ENCODE data around the gene METAP1D. TPM values are rescaled to one million over a fixed set of nuclear protein-coding genes. Genes with fewer than 3 reads are reported as not detected.

The METAP1D gene
- 2.2 and 10.4 TPM in 2 replicates for total RNA-seq (ENCODE audit: low replicate concordance)
- long read RNA-seq, partial matches to known transcripts, result 0 of 2 reads
- long read RNA-seq, other reads (novel, unspliced or antisense), result 0 of 2 reads

DNA sequence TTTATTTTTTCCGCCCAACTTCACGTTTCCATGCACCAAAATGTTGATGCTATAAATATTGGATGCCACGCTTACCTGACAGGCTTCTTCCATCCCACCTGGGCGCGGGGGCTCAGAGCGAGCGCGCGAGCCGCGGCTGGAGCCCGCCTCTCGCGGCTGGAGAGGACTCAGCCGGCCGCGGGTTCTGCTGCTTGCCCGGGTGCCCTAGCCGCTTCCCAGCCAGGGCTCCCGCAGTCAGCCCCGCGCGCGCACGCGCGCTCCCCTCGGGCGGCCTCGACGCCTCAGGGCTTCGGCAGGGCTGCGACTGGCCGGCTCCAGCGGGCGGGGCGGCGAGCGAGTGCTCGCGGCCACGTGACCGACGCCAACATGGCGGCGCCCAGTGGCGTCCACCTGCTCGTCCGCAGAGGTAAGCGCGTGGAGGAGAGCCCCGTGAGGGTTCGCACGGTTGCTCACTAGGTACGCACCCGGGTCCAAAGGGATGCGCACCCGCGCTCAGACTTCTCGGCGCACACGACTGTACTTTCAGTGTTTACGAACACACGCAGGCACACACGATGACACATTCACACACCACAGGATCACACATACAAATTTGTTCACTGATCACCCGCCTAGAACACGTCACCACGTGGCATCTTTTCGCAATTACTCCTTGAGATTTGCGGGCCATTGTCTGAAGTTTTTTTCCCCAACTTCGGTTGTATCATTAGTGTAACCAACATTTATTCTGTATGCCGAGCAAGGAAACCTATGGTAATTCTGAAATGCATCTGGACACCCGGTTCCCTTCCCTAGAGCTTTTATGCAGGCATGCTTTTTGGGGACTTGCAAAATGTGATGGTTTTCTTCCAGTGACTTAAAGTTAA, at the start of gene METAP1D:
Gene METAP1D, plus strand, starts transcription at position 350 of the 866 bp plus-strand sequence. Its CDS starts 17 bp downstream, at position 367.
- DNase-seq (ENCODE audit: extremely low spot score, unreplicated experiment), result peak; percentile 95
- Mint-ChIP-seq H3K9me3 (no peaks in the 10 kb centered on the region), H3K36me3 (no peaks in the 10 kb centered on the region), H3K27me3 (peaks cover 29% of the 10 kb centered on the region), H3K4me3 (peak within 1 kb of the TSS; percentile 96), H3K4me1 (ENCODE audit: unreplicated experiment) (peaks cover 19% of the 10 kb centered on the region), H3K27ac (peak within 1 kb of the TSS; percentile 92)
- TF ChIP-seq, protein P1, sequence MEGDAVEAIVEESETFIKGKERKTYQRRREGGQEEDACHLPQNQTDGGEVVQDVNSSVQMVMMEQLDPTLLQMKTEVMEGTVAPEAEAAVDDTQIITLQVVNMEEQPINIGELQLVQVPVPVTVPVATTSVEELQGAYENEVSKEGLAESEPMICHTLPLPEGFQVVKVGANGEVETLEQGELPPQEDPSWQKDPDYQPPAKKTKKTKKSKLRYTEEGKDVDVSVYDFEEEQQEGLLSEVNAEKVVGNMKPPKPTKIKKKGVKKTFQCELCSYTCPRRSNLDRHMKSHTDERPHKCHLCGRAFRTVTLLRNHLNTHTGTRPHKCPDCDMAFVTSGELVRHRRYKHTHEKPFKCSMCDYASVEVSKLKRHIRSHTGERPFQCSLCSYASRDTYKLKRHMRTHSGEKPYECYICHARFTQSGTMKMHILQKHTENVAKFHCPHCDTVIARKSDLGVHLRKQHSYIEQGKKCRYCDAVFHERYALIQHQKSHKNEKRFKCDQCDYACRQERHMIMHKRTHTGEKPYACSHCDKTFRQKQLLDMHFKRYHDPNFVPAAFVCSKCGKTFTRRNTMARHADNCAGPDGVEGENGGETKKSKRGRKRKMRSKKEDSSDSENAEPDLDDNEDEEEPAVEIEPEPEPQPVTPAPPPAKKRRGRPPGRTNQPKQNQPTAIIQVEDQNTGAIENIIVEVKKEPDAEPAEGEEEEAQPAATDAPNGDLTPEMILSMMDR (conservative IDR thresholded peaks at IDR 0.05), result no peak

DNA sequence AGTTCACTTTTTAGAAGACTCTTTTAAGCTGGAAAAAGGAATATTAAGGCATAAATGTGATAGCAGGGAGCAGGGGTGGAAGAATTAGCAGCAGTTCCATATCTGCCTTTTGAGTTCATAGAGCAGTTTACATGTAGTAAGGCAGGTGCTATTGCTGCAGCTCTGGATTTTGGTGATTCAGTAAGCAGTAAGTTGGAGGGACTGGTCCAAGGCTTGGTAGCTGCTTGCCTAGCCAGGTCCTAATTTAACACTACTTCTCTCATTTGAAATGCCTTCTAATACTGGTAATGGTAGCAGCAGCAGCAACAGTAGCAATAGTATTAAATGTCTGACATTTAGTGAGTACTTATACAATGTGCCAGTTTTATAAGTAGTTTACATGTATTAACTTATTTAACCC, 47.5 kb upstream of the METAP1D start:
- TF ChIP-seq, protein P1 (conservative IDR thresholded peaks at IDR 0.05), result no peak
- Mint-ChIP-seq H3K27ac (no peak overlapping the region), H3K4me1 (ENCODE audit: unreplicated experiment) (no peaks in the 10 kb centered on the region), H3K36me3 (peaks cover 22% of the 10 kb centered on the region), H3K27me3 (no peaks in the 10 kb centered on the region), H3K9me3 (no peaks in the 10 kb centered on the region), H3K4me3 (no peak overlapping the region)
- no peak for DNase-seq (ENCODE audit: extremely low spot score, unreplicated experiment)

DNA sequence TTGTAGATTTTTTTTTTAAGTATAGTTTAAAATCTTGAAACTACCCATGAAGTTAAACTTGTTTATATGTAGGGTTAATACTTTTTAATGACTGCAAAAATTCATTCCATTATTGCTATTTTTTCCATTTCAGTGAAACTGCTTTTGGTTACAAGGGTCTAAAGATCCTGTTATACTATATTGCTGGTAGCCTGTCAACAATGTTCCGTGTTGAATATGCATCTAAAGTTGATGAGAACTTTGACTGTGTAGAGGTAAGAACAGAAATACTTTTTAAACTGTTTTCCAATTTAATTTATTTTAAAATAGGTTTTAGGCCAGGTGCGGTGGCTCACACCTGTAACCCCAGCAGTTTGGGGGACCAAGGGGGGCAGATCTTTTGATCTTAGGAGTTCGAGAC, 47.0 kb upstream of the METAP1D start:
- H3K36me3 Mint-ChIP-seq, result peaks cover 24% of the 10 kb centered on the region
- no peak for DNase-seq (ENCODE audit: extremely low spot score, unreplicated experiment)
- no peaks in the 10 kb centered on the region for H3K4me1 Mint-ChIP-seq (ENCODE audit: unreplicated experiment)
- no peak overlapping the region for H3K27ac Mint-ChIP-seq
- H3K9me3 Mint-ChIP-seq, result no peaks in the 10 kb centered on the region
- no peaks in the 10 kb centered on the region for H3K27me3 Mint-ChIP-seq
- TF ChIP-seq, protein P1 (conservative IDR thresholded peaks at IDR 0.05), result no peak
- no peak overlapping the region for H3K4me3 Mint-ChIP-seq

DNA sequence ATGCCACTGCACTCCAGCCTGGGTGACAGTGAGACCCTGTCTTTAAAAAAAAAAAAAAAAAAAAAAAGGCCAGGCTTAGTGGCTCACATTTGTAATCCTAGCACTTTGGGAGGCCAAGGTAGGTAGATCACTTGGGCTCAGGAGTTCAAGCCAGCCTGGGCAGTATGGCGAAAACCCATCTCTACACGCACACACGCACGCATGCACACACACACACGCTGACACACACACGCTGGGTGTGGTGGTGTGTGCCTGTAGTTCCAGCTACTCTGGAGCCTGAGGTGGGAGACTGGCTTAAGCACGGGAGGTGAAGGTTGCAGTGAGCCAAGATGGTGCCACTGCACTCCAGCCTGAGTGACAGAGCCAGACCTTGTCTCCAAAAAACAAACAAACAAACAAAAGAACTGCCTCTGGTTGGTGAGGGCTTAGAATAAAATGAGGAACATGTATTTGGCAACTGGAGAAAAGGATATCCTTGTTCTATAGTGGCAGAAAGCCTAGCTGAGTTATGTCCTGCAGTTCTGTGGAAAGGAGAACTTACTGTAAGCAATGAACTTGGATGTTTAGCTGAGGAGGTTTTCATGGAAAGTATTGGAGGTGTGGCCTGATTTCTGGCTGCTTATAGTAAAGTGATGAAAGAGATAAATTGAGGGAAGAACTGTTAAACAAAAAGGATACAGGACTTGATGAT, 43.5 kb upstream of the METAP1D start:
- DNase-seq (ENCODE audit: extremely low spot score, unreplicated experiment), result no peak
- TF ChIP-seq, protein P1 (conservative IDR thresholded peaks at IDR 0.05), result no peak
- no peaks in the 10 kb centered on the region for H3K9me3 Mint-ChIP-seq
- no peak overlapping the region for H3K27ac Mint-ChIP-seq
- H3K27me3 Mint-ChIP-seq, result no peaks in the 10 kb centered on the region
- no peak overlapping the region for H3K4me3 Mint-ChIP-seq
- peaks cover 23% of the 10 kb centered on the region for H3K36me3 Mint-ChIP-seq
- H3K4me1 Mint-ChIP-seq (ENCODE audit: unreplicated experiment), result no peaks in the 10 kb centered on the region

DNA sequence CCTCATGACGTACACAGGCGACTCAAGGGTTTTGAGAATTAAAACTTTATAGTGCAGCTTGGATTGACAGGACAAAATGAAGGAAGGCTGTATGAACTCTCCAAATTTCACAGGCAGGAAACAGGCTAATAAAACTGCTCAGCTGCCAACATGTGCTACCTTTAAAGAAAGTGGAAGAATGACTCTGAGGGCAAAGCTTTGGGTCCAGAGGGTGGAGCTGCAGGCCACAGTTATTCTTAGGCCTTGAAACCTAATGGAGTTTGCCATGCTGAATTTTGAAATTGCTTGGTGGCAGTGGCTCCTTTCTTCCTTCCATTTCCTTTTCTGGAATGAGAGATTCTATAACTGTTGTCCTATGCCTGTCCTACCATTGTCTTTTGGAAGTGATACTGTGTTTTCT, 42.7 kb upstream of the METAP1D start:
- H3K27ac Mint-ChIP-seq, result no peak overlapping the region

More for the DNA sequence above, 42.7 kb upstream of the METAP1D start:
- TF ChIP-seq, protein P1 (conservative IDR thresholded peaks at IDR 0.05), result no peak
- Mint-ChIP-seq H3K27me3 (no peaks in the 10 kb centered on the region), H3K4me1 (ENCODE audit: unreplicated experiment) (no peaks in the 10 kb centered on the region), H3K4me3 (no peak overlapping the region), H3K9me3 (no peaks in the 10 kb centered on the region), H3K36me3 (peaks cover 23% of the 10 kb centered on the region)
- no peak for DNase-seq (ENCODE audit: extremely low spot score, unreplicated experiment)
